Sigmoid colon (tissue), 4 donors: ENCODE data around the gene CHRNA1.

Source experiments
- POLR2A ChIP-seq, 2 donors: fragments of 450-650 bp; IDR thresholded peaks; one replicate each; pipeline ENCODE4 v1.6.1; 2016; ENCODE audit warnings: antibody characterized with exemption in 2 of 2, mild to moderate bottlenecking in 2 of 2, moderate library complexity in 2 of 2
- POLR2AphosphoS5 ChIP-seq, 4 donors: sonication (generic); formaldehyde crosslinking; IDR thresholded peaks; one replicate each; pipeline ENCODE4 v1.6.1; 2017; ENCODE audit warnings: antibody characterized with exemption in 4 of 4
- TF ChIP-seq, protein P1 (sequence below), 4 experiments: fragments of 450-650 bp in 3 of 4; fragments of 200-600 bp in 1 of 4; IDR thresholded peaks; one replicate each; pipeline ENCODE4 v1.5.1; 2016 to 2019; ENCODE audit warnings: antibody characterized with exemption in 4 of 4, mild to moderate bottlenecking in 3 of 4, moderate library complexity in 2 of 4

DNA sequence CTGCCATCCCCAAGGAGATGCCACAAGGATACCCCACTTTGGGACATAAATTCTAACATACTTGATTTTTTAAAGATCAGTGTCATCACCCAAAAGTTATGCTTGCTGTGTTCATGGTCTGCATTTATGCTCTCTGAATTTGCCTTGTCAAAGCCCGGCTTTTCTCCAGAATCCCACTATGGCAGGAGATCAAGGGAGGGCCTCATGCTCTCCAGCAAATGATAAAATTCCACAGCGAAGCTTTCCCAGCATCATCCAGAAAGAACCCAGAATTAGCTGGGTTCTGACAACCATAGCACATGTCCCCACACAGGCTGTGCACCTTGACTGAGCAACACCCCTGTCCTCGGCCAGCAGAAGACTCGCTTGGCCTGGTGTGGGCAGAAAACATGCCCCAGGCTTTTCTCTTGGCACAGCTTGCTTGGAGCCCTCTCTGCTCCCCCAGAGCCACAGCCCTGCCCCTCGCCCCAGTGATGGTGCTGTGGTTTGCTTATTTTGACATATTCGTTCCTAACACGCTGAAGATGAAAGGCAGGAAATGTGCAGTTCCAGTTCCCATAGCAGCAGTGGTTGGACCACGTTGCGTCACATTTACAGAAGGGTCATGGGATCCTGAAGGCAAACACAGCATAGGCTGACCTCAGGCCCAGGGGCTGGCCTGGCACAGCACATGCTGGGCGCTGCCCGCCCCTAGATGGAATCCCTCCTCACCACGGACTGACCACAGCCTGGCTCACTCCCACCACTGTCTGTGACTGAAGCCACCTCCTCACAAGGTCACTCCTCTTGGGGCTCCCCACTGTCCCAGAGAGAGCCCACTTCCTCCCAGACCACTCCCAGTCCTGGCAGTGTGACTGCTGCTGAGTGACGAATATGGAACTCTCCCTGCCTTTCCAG, 14.1 kb upstream of the CHRNA1 start:
- TF ChIP-seq, protein P1, sequence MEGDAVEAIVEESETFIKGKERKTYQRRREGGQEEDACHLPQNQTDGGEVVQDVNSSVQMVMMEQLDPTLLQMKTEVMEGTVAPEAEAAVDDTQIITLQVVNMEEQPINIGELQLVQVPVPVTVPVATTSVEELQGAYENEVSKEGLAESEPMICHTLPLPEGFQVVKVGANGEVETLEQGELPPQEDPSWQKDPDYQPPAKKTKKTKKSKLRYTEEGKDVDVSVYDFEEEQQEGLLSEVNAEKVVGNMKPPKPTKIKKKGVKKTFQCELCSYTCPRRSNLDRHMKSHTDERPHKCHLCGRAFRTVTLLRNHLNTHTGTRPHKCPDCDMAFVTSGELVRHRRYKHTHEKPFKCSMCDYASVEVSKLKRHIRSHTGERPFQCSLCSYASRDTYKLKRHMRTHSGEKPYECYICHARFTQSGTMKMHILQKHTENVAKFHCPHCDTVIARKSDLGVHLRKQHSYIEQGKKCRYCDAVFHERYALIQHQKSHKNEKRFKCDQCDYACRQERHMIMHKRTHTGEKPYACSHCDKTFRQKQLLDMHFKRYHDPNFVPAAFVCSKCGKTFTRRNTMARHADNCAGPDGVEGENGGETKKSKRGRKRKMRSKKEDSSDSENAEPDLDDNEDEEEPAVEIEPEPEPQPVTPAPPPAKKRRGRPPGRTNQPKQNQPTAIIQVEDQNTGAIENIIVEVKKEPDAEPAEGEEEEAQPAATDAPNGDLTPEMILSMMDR (IDR thresholded peaks at IDR 0.05) = no peak
- no peak for TF ChIP-seq POLR2AphosphoS5 (IDR thresholded peaks at IDR 0.05)
- no peak for TF ChIP-seq POLR2A (IDR thresholded peaks at IDR 0.05)
